GOT3 (cell line): ENCODE data around the gene OR7G1.
"Not testable (repeated sequence)": the region's sequence is repeated elsewhere in the genome, so short reads cannot be mapped to it uniquely, and the experiment has no call there.

Experiments
- DNase-seq: peaks from one replicate; lab custom pipeline; 2025; ENCODE audit warnings: mixed read lengths; lab: John Stamatoyannopoulos, UW

OR7G1 gene

DNA sequence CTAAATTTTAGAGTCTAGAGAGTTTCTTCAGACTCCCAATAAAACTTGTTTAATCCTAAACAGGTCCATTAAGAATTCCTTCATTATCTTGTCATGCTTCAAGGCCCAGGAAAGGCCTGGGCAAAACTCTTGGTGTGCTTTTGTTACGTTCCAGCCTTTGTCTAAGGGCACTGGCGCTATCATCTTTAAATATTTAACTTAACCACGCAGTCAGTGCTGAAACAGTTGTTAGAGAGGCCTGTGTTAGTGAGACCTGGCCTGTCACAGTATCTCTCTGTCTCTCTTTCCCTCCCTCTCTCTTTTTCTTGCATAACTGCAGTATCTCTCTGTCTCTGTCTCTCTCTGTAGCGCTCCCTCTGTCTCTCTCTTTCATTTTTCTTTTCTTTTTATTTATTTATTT, 36.9 kb downstream of the OR7G1 start:
- no peak for DNase-seq

DNA sequence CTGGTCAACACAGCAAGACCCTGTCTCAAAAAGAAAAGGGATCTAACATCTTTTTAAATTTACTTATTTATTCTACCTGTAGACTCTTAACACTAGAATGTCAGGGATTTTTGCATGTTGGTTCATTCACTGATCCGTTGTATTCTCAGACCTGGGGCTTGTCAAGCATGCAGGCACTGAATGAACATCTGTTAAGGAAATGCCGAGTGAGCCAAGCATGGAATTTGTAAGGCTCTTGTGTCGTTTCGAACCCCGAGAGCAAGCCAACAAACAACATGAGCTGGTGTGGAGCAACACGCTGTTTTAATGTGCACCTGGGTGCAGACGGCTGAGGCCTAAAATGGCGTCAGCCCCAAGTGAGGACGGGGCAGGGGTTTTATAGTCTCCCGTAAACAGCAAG, 38.7 kb downstream of the OR7G1 start:
- DNase-seq: no peak

DNA sequence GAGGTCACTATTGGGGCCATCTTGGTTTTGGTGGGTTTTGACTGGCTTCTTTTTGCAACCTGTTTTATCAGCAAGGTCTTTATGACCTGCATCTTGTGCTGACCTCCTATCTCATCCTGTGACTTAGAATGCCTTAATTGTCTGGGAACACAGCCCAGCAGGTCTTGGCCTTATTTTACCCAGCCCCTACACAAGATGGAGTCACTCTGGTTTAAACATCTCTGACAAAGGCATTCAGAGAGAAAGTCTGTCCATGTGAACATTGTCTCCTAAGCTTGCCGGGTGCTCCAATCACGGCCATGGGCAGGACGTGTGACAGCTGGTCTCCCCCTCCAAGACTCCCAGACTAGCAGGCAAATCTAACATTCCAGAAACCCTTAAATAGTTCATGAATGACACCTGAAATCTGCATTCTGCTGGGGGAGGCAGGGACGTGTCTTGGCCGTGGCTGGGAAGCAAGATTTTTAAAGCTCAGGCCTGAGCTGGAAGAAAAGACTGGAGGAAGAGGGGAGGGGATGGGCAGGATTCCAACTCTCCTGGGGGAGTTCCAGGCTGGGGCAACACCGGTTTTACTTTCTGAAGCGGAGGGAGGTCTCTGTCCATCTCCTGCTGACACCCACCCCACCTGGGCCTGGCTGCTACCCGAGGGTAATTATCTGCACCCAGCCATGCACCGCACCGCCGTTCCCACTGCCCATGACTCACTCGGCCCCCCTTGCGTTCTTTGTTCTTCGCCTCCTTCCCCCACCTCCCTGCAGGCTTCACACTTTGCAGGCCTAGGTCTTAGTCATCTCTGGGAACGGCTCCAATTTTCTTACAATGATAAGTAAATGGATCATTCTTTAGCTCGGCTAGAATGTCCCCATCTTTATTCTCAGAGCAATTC, 40.3 kb downstream of the OR7G1 start:
- peak; percentile 70 for DNase-seq

DNA sequence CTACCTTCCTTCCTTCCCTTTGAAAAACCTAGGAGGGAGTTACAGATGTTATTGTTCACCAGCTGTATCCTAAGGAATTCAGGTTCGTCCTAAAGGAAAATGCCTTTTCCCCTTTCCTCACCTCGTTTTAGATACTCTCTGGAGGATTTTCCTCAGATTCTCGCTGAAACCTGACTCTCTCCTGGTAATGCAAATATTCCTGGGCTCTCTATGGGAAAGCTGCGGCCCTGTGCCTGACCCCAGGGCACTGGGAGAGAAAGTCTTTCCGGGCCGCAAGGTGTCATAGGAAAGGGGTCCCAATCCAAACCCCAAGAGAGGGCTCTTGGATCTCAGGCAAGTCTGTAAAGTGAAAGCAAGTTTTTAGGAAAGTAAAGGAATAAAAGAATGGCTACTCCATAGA, 41.8 kb downstream of the OR7G1 start:
- DNase-seq: no peak

DNA sequence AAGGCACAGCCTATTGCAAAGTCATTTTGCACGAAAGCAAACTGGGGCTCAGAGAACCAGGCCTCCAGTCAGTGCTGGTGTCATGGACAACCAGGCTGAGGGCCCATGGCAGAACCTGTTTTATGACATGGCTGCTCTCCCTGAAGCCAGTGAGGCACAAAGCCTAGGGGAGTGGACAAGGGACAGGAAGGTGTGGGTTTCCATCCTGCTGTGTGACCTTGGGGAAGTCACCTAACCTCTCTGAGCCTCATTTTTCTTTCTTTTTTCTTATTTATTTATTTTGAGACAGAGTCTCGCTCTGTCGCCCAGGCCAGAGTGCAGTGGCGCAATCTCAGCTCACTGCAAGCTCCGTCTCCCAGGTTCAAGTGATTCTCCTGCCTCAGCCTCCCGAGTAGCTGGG, 43.8 kb downstream of the OR7G1 start:
- DNase-seq: not testable (repeated sequence)

DNA sequence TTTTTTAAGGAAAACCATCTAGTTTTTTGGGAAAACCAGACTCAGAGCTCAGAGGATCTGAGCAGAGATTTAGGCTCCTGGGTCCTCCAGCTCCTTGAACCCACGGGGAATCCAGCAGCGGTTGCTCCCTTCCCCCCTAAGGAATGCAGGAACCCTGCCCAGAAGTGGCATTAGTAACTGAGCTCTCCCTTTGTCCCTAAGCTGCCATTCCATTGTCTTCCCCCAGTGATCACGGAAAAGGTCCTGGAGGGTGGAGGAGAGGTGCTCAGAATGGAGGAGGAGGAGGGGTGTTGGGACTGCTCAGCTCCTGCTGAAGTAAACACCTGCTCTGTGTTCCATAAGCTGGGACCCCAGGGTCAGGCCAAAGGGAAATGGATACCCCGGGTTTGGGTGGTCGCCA, 45.5 kb downstream of the OR7G1 start:
- no peak for DNase-seq

DNA sequence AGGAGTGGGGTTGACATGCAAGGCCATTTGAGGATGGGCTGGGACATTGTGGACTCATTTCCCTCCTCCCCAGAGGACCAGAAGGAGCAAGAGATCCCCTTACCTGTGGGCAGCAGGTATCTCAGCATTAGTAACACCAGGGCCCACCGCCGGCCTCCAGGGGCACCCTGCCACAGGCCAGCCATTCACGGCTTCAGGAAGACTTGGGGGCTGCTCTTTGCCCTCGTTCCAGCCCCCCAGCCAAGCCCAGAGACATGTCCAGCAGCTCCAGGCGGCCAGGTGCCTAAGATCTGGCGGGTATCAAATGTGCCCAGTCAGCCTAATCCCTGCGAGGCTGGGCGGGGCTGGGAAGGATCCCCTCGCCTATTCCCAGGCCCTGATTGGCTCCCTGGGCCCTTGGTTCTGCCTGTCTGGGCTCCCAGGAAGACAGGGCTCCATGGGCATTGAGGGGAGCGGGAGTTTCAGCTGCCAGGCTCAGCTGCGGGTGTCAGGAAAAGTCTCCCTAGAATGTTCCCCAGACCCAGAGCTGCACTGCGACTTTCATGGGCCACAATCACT, 50.0 kb downstream of the OR7G1 start:
- DNase-seq: no peak
